ENCODE data around the gene ARMH3.
"Not testable (repeated sequence)": the region's sequence is repeated elsewhere in the genome, so short reads cannot be mapped to it uniquely, and the experiment has no call there.

The ARMH3 gene

GRCh38 chr10:102065561-102066398, 9.8 kb upstream of the ARMH3 start:
- TF ChIP-seq CTCF (IDR thresholded peaks at IDR 0.05), result no peak
- peak overlapping the region; percentile 85 to 97 for H3K27ac ChIP-seq
- H3K4me3 ChIP-seq, result peak overlapping the region; percentile 97
- no peak for DNase-seq (ENCODE audit: low spot score)

DNA sequence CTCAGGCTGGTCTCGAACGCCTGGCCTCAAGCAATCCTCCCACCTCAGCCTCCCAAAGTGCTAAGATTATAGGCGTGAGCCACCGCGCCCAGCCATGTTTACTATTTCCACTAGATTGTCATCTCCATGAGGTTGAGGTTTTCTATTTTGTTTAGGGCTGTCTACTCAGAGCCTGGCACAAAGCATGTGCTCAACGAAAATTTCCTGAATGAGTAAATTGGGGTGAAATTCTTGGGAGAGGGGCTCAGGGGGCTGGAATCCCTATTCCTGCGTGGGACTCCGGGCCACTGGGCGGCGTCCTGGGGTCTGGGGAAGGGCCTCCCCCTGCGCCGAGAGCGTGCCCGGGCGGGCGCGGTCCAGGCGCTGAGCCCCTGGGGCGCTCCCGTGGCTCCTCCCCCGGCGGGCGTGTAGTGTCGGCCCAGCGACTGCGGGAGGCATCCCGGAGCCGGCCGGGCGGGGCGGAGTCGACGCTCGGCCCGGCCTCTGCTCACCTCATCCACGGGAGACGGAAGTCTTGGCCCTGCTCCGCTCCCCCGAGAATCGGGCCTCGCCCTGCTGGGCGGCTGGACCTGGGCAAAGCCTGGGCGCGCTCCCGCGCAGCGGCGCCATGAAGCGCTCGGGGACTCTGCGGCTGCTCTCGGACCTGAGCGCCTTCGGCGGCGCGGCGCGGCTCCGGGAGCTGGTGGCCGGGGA, 9.0 kb upstream of the ARMH3 start, which contains the start of gene HPS6:
Gene HPS6, plus strand, starts transcription at position 482 of the 693 bp plus-strand sequence. Its CDS starts 126 bp downstream, at position 608.
- H3K4me3 ChIP-seq, result peak within 1 kb of the TSS; percentile 97
- H3K27ac ChIP-seq, result peak within 1 kb of the TSS; percentile 85 to 97
- peak; percentile 95 for DNase-seq (ENCODE audit: low spot score)
- TF ChIP-seq CTCF (IDR thresholded peaks at IDR 0.05), result no peak

DNA sequence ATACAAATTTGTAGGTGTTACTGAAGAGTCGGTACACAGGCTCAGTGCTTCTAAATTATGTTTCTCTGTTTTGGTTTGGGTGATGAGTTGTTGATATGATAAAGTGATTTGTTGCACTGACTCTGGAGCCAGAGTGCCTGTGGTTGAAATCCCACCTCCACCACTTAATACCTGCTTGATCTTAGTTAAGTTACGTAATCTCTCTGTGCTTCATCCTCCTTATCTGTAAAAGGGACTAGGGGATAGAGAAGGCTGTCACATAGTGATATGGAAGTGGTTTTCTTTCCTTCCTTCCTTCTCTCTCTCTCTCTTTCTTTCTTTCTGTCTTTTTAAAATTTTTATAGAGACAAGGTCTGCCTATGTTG, 8.5 kb upstream of the ARMH3 start:
- TF ChIP-seq CTCF (IDR thresholded peaks at IDR 0.05), result no peak
- Histone ChIP-seq H3K27ac (peak overlapping the region; percentile 85 to 97), H3K4me3 (peak overlapping the region; percentile 97)
- DNase-seq (ENCODE audit: low spot score), result no peak

GRCh38 chr10:102059987-102060386, 4.0 kb upstream of the ARMH3 start:
- DNase-seq (ENCODE audit: low spot score), result no peak
- no peak for TF ChIP-seq CTCF (IDR thresholded peaks at IDR 0.05)
- Histone ChIP-seq H3K4me3 (no peak overlapping the region), H3K27ac (no peak overlapping the region)

GRCh38 chr10:102054881-102055646, 909 bp downstream of the ARMH3 start:
- H3K4me3 ChIP-seq, result peak overlapping the region; percentile 79
- DNase-seq (ENCODE audit: low spot score), result not testable (repeated sequence)
- H3K27ac ChIP-seq, result peak overlapping the region; percentile 96

DNA sequence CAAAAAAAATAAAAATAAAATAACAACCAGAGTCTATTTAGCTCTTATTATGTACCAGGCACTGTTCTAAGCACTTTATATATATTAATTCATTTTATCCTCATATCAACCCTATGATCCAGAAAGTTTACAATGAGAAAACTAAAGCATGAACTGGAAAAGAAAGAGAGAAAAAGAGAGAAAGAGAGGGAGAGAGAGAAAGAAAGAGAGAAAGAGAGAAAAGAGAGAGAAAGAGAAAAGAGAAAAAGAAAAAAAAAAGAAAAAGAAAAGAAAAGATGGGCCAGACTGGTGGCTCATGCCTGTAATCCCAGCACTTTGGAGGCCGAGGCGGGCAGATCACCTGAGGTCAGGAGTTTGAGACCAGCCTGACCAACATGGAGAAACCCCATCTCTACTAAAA, 9.9 kb downstream of the ARMH3 start:
- TF ChIP-seq CTCF (IDR thresholded peaks at IDR 0.05), result no peak
- DNase-seq (ENCODE audit: low spot score), result no peak
- Histone ChIP-seq H3K4me3 (no peak overlapping the region), H3K27ac (no peak overlapping the region)

DNA sequence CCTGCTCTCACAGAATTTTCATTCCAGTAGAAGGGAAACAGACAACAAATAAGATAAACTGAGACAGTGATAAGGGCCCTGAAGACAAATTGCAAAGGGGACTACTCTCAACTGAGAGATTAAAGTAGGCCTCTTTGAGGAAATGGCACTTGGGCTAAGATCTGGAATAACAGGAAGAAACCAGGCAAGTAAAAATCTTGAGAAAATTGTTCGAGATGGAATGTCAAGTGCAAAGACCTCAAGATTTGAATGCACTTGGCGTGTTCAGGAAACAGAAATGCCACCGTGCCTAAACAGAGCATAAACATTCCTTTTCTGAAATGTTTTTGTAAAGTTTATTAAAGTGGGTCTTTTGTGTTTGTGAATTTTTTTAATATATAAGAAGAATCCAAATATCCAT, 10.7 kb downstream of the ARMH3 start:
- no peak for DNase-seq (ENCODE audit: low spot score)
- no peak for TF ChIP-seq CTCF (IDR thresholded peaks at IDR 0.05)
- no peak overlapping the region for H3K27ac ChIP-seq
- no peak overlapping the region for H3K4me3 ChIP-seq
